HCT116 (cell line): Measurements from ENCODE around the gene ARL8B. TPM values are rescaled to one million over a fixed set of nuclear protein-coding genes. Genes with fewer than 3 reads are reported as not detected.

Experiments
- ATAC-seq: fragments of 200-7000 bp; cut with Tn5 transposase; 2 replicates; pipeline ENCODE4 v1.9.1; 2020; ENCODE audit warnings: mild to moderate bottlenecking, moderate library complexity
- BruUV-seq: library from RNA; stranded (reverse); fragments of 400-500 nt; replicated peaks from 2 replicates; lab custom pipeline; 2021; lab: Mats Ljungman, UMichigan
- CTCF ChIA-PET: fragments of 300-600 bp; sonication (Branson Sonifier 250); formaldehyde crosslinking; loops from one replicate; lab custom pipeline; 2021; ENCODE audit warnings: antibody characterized with exemption; lab: Charles Lee
- POLR2A ChIA-PET: fragments of 300-600, 350-600 bp; sonication (Branson Sonifier 250); formaldehyde crosslinking; loops from one replicate; lab custom pipeline; 2021; ENCODE audit warnings: antibody characterized with exemption; lab: Charles Lee
- RAD21 ChIA-PET, 2 experiments: fragments of 300-600 bp; sonication (Branson Sonifier 250); formaldehyde crosslinking; loops; one replicate each; lab custom pipeline; 2023; ENCODE audit warnings: low total read pairs in 2 of 2; ENCODE audit not compliant: uncharacterized antibody in 2 of 2, unreplicated experiment in 2 of 2, low non-redundant PET in 1 of 2; lab: Charles Lee
- DNase-seq: peaks from one replicate; pipeline ENCODE4 v3.0.0-alpha.2; 2010; ENCODE audit warnings: low read depth, low spot score
- H2AFZ ChIP-seq: fragments of 200-600 bp; shearing (Covaris generic), sonication (generic); 2 replicates; pipeline ENCODE4 v1.6.1; 2017; ENCODE audit warnings: low read depth, mixed run types, mixed read lengths, antibody characterized with exemption, low read length; ENCODE audit not compliant: poor library complexity, severe bottlenecking
- H3K27ac ChIP-seq: 2 replicates; pipeline ENCODE4 v1.5.1; 2012; ENCODE audit warnings: low read depth, low read length
- H3K27me3 ChIP-seq: fragments of 200-600 bp; sonication (generic); 2 replicates; pipeline ENCODE4 v1.6.1; 2016; ENCODE audit warnings: mixed run types, low read length, mixed read lengths; ENCODE audit not compliant: insufficient read depth
- H3K36me3 ChIP-seq, 2 experiments: fragments of 200-500 bp in 1 of 2; fragments of 200-600 bp in 1 of 2; sonication (Bioruptor generic) in 1 of 2; sonication (generic) in 1 of 2; 2 replicates each; pipeline versions ENCODE4 v1.5.1 to v1.6.1; 2014 to 2016; ENCODE audit warnings: low read length in 2 of 2, inconsistent platforms in 1 of 2, mixed read lengths in 1 of 2, mixed run types in 1 of 2; ENCODE audit not compliant: insufficient read depth in 2 of 2, control insufficient read depth in 1 of 2
- H3K4me1 ChIP-seq, 2 experiments: fragments of 200-600 bp in 1 of 2; sonication (generic) in 1 of 2; 2 replicates each; pipeline versions ENCODE4 v1.5.1 to v1.6.1; 2012 to 2017; ENCODE audit warnings: low read length in 2 of 2, inconsistent platforms in 1 of 2, mild to moderate bottlenecking in 1 of 2, mixed read lengths in 1 of 2, mixed run types in 1 of 2, moderate library complexity in 1 of 2; ENCODE audit not compliant: insufficient read depth in 2 of 2, control insufficient read depth in 1 of 2
- H3K4me2 ChIP-seq: fragments of 200-600 bp; sonication (generic); 2 replicates; pipeline ENCODE4 v1.6.1; 2017; ENCODE audit warnings: mixed run types, low read length, mixed read lengths
- H3K4me3 ChIP-seq, 2 experiments: fragments of 200-600 bp in 1 of 2; sonication (generic) in 1 of 2; replicated peaks in 1 of 2; 2 replicates each; pipeline ENCODE4 v1.5.1; 2011 to 2016; ENCODE audit warnings: low read length in 2 of 2, control low read depth in 1 of 2, low read depth in 1 of 2, mild to moderate bottlenecking in 1 of 2, mixed read lengths in 1 of 2, mixed run types in 1 of 2
- H3K79me2 ChIP-seq: fragments of 200-600 bp; sonication (generic); 2 replicates; pipeline ENCODE4 v1.6.1; 2017; ENCODE audit warnings: mild to moderate bottlenecking, mixed run types, low read length, moderate library complexity, mixed read lengths; ENCODE audit not compliant: insufficient read depth
- H3K9ac ChIP-seq: fragments of 200-600 bp; sonication (generic); 2 replicates; pipeline ENCODE4 v1.6.1; 2016; ENCODE audit warnings: low read length, mixed read lengths
- H3K9me2 ChIP-seq: fragments of 200-600 bp; sonication (generic), shearing (Covaris generic); 2 replicates; pipeline ENCODE4 v1.6.1; 2017; ENCODE audit warnings: mixed run types, mild to moderate bottlenecking, moderate library complexity; ENCODE audit not compliant: insufficient read depth
- H3K9me3 ChIP-seq, 2 experiments: fragments of 200-500 bp in 1 of 2; fragments of 200-600 bp in 1 of 2; sonication (Bioruptor generic) in 1 of 2; sonication (generic) in 1 of 2; 2 replicates each; pipeline ENCODE4 v1.6.1; 2014 to 2017; ENCODE audit warnings: low read length in 2 of 2, mixed read lengths in 2 of 2, inconsistent platforms in 1 of 2, low read depth in 1 of 2, mild to moderate bottlenecking in 1 of 2, mixed run types in 1 of 2, moderate library complexity in 1 of 2; ENCODE audit not compliant: control insufficient read depth in 1 of 2, insufficient read depth in 1 of 2
- H4K20me1 ChIP-seq: fragments of 200-600 bp; sonication (generic), shearing (Covaris generic); 2 replicates; pipeline ENCODE4 v1.6.1; 2017; ENCODE audit warnings: mixed run types, mild to moderate bottlenecking, moderate library complexity; ENCODE audit not compliant: insufficient read depth
- ATF3 ChIP-seq: IDR thresholded peaks from 2 replicates; pipeline ENCODE4 v1.6.1; 2012
- CBX3 ChIP-seq: IDR thresholded peaks from 2 replicates; pipeline ENCODE4 v1.6.1; 2012; ENCODE audit warnings: low read depth
- CEBPB ChIP-seq: IDR thresholded peaks from 2 replicates; pipeline ENCODE4 v1.6.1; 2012; ENCODE audit warnings: low read depth
- CTCF ChIP-seq, 3 experiments: fragments of 200-600 bp in 1 of 3; sonication (generic) in 1 of 3; IDR thresholded peaks in 2 of 3; conservative IDR thresholded peaks in 1 of 3; 2 replicates each; pipeline ENCODE4 v1.5.1; 2012 to 2017; ENCODE audit warnings: low read depth in 2 of 3, low read length in 2 of 3, antibody characterized with exemption in 1 of 3, borderline replicate concordance in 1 of 3, control low read depth in 1 of 3, mild to moderate bottlenecking in 1 of 3, mixed read lengths in 1 of 3, mixed run types in 1 of 3, moderate library complexity in 1 of 3; ENCODE audit not compliant: insufficient read depth in 1 of 3
- EGR1 ChIP-seq: IDR thresholded peaks from 2 replicates; pipeline ENCODE4 v1.6.1; 2012; ENCODE audit warnings: low read depth
- EZH2phosphoT487 ChIP-seq: fragments of 200-600 bp; IDR thresholded peaks from 2 replicates; pipeline ENCODE4 v1.6.1; 2018; ENCODE audit warnings: antibody characterized with exemption, borderline replicate concordance
- FOSL1 ChIP-seq: IDR thresholded peaks from 2 replicates; pipeline ENCODE4 v1.6.1; 2012; ENCODE audit warnings: low read depth
- POLR2A ChIP-seq: IDR thresholded peaks from 2 replicates; pipeline ENCODE4 v1.7.0; 2011; ENCODE audit warnings: borderline replicate concordance; ENCODE audit not compliant: insufficient read depth, insufficient read length; ENCODE audit errors: extremely low read depth
- RAD21 ChIP-seq: IDR thresholded peaks from 2 replicates; pipeline ENCODE4 v1.6.1; 2012; ENCODE audit warnings: low read depth, mild to moderate bottlenecking
- SIN3A ChIP-seq: IDR thresholded peaks from 2 replicates; pipeline ENCODE4 v1.6.1; 2012; ENCODE audit warnings: low read depth
- SP1 ChIP-seq: IDR thresholded peaks from 2 replicates; pipeline ENCODE4 v1.6.1; 2012; ENCODE audit warnings: low read depth
- SRF ChIP-seq: IDR thresholded peaks from 2 replicates; pipeline ENCODE4 v1.6.1; 2012; ENCODE audit warnings: low read depth
- YY1 ChIP-seq: IDR thresholded peaks from 2 replicates; pipeline ENCODE4 v1.6.1; 2011; ENCODE audit warnings: low read length, low read depth, moderate library complexity, mild to moderate bottlenecking; ENCODE audit not compliant: insufficient replicate concordance; ENCODE audit errors: extremely low read depth
- ZFX ChIP-seq: fragments of 450-650 bp; IDR thresholded peaks from 2 replicates; pipeline ENCODE4 v1.6.1; 2017
- ZNF274 ChIP-seq: fragments of 200-500 bp; sonication (Bioruptor generic); IDR thresholded peaks from 2 replicates; pipeline ENCODE4 v1.6.1; 2014; ENCODE audit warnings: mild to moderate bottlenecking, low read depth, low read length, inconsistent platforms
- intact Hi-C: fragments of 100-400 bp; cut with micrococcal nuclease; formaldehyde crosslinking; loops from 2 replicates; pipeline ENCODE4 v1.10.0; 2022
- total RNA-seq: library from RNA; stranded (reverse); gene quantifications from one replicate; pipeline ENCODE4 v1.2.1, GENCODE V29; 2021; ENCODE audit not compliant: unreplicated experiment
- TF ChIP-seq, protein P1 (sequence below): IDR thresholded peaks from 2 replicates; pipeline ENCODE4 v1.6.1; 2012
- TF ChIP-seq, protein P2 (sequence below): IDR thresholded peaks from 2 replicates; pipeline ENCODE4 v1.6.1; 2012; ENCODE audit warnings: low read depth

The ARL8B gene
- total RNA-seq, 1 experiment from 2014 or later: 38.1 TPM

DNA sequence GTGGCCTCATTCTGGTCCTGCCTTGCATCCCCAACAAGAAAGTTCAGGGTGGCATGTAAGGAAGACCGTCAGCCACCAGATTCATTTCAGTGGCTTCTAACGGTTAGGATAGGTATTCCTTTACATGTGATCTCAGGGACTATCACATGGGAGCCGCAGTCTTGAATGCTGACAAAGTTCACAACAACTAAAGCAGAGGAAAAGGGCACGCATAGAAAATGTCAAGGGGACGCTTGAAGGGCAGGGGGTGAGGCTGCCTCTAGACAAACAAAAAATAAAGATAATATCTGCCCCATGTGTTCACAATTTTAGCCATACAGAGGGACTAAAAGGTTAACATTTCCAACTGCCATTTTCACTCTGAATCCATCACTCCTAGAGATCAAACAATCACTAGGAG is 31.9 kb upstream of the ARL8B start:
- no peak for TF ChIP-seq CTCF (IDR thresholded peaks at IDR 0.05 in 2 of 3, conservative IDR thresholded peaks at IDR 0.05 in 1 of 3; ENCODE audit: borderline replicate concordance in 1 of 3, insufficient read depth in 1 of 3, low read depth in 2 of 3, low read length in 2 of 3)
- TF ChIP-seq ZFX: no peak
- no peak for TF ChIP-seq ZNF274
- TF ChIP-seq, protein P1, sequence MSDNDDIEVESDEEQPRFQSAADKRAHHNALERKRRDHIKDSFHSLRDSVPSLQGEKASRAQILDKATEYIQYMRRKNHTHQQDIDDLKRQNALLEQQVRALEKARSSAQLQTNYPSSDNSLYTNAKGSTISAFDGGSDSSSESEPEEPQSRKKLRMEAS: no peak
- no peak for ATAC-seq
- Histone ChIP-seq H2AFZ (no peak overlapping the region), H3K4me3 (no peak overlapping the region), H3K9ac (no peak overlapping the region), H3K9me2 (no peaks in the 10 kb centered on the region), H3K4me2 (no peak overlapping the region), H3K79me2 (no peaks in the 10 kb centered on the region), H4K20me1 (no peaks in the 10 kb centered on the region), H3K27ac (no peak overlapping the region), H3K4me1 (no peaks in the 10 kb centered on the region), H3K27me3 (no peaks in the 10 kb centered on the region), H3K36me3 (no peaks in the 10 kb centered on the region), H3K9me3 (no peaks in the 10 kb centered on the region)
- ChIA-PET POLR2A (no interaction called here), CTCF (no interaction called here), RAD21 (no interaction called here)
- no peak for DNase-seq
- intact Hi-C loops: no loop called here
- no TSS peak for BruUV-seq

- no peak overlapping the region for H3K4me2 ChIP-seq
- H3K9me2 ChIP-seq: no peaks in the 10 kb centered on the region
- H3K4me1 ChIP-seq: no peaks in the 10 kb centered on the region
- H2AFZ ChIP-seq: no peak overlapping the region
- no TSS peak for BruUV-seq
- DNase-seq: no peak
- CTCF ChIA-PET: no interaction called here
- no peaks in the 10 kb centered on the region for H3K36me3 ChIP-seq
- no peak for ATAC-seq
- no peaks in the 10 kb centered on the region for H3K27me3 ChIP-seq
- no peaks in the 10 kb centered on the region for H3K79me2 ChIP-seq
- H3K27ac ChIP-seq: no peak overlapping the region
- H4K20me1 ChIP-seq: no peaks in the 10 kb centered on the region
- POLR2A ChIA-PET: no interaction called here
- intact Hi-C loops: no loop called here
- RAD21 ChIA-PET: no interaction called here
- H3K9ac ChIP-seq: no peak overlapping the region
- H3K4me3 ChIP-seq: no peak overlapping the region
- no peaks in the 10 kb centered on the region for H3K9me3 ChIP-seq
- TF ChIP-seq POLR2A: no peak
- no peak for TF ChIP-seq SRF
- TF ChIP-seq RAD21: no peak
- TF ChIP-seq, protein P2, sequence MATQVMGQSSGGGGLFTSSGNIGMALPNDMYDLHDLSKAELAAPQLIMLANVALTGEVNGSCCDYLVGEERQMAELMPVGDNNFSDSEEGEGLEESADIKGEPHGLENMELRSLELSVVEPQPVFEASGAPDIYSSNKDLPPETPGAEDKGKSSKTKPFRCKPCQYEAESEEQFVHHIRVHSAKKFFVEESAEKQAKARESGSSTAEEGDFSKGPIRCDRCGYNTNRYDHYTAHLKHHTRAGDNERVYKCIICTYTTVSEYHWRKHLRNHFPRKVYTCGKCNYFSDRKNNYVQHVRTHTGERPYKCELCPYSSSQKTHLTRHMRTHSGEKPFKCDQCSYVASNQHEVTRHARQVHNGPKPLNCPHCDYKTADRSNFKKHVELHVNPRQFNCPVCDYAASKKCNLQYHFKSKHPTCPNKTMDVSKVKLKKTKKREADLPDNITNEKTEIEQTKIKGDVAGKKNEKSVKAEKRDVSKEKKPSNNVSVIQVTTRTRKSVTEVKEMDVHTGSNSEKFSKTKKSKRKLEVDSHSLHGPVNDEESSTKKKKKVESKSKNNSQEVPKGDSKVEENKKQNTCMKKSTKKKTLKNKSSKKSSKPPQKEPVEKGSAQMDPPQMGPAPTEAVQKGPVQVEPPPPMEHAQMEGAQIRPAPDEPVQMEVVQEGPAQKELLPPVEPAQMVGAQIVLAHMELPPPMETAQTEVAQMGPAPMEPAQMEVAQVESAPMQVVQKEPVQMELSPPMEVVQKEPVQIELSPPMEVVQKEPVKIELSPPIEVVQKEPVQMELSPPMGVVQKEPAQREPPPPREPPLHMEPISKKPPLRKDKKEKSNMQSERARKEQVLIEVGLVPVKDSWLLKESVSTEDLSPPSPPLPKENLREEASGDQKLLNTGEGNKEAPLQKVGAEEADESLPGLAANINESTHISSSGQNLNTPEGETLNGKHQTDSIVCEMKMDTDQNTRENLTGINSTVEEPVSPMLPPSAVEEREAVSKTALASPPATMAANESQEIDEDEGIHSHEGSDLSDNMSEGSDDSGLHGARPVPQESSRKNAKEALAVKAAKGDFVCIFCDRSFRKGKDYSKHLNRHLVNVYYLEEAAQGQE: no peak
- TF ChIP-seq, protein P1: no peak
- TF ChIP-seq ZFX: no peak
- no peak for TF ChIP-seq CBX3
- no peak for TF ChIP-seq SP1
- no peak for TF ChIP-seq YY1
- TF ChIP-seq ATF3: no peak
- no peak for TF ChIP-seq EGR1
- TF ChIP-seq SIN3A: no peak
- TF ChIP-seq ZNF274: no peak
- TF ChIP-seq CEBPB: no peak
- TF ChIP-seq EZH2phosphoT487: no peak
- no peak for TF ChIP-seq FOSL1
Measured at GRCh38 chr3:5092018-5092417, 30.1 kb upstream of the ARL8B start.
